HCT116 (cell line): ENCODE measurements around the gene TTC27. TPM values are rescaled to one million over a fixed set of nuclear protein-coding genes. Genes with fewer than 3 reads are reported as not detected.

Experiments
- ATAC-seq: fragments of 200-7000 bp; cut with Tn5 transposase; 2 replicates; pipeline ENCODE4 v1.9.1; 2020; ENCODE audit warnings: mild to moderate bottlenecking, moderate library complexity
- BruUV-seq: library from RNA; stranded (reverse); fragments of 400-500 nt; replicated peaks from 2 replicates; lab custom pipeline; 2021; lab: Mats Ljungman, UMichigan
- CTCF ChIA-PET: fragments of 300-600 bp; sonication (Branson Sonifier 250); formaldehyde crosslinking; loops from one replicate; lab custom pipeline; 2021; ENCODE audit warnings: antibody characterized with exemption; lab: Charles Lee
- POLR2A ChIA-PET: fragments of 300-600, 350-600 bp; sonication (Branson Sonifier 250); formaldehyde crosslinking; loops from one replicate; lab custom pipeline; 2021; ENCODE audit warnings: antibody characterized with exemption; lab: Charles Lee
- RAD21 ChIA-PET, 2 experiments: fragments of 300-600 bp; sonication (Branson Sonifier 250); formaldehyde crosslinking; loops; one replicate each; lab custom pipeline; 2023; ENCODE audit warnings: low total read pairs in 2 of 2; ENCODE audit not compliant: uncharacterized antibody in 2 of 2, unreplicated experiment in 2 of 2, low non-redundant PET in 1 of 2; lab: Charles Lee
- DNase-seq: peaks from one replicate; pipeline ENCODE4 v3.0.0-alpha.2; 2010; ENCODE audit warnings: low read depth, low spot score
- H2AFZ ChIP-seq: fragments of 200-600 bp; shearing (Covaris generic), sonication (generic); 2 replicates; pipeline ENCODE4 v1.6.1; 2017; ENCODE audit warnings: low read depth, mixed run types, mixed read lengths, antibody characterized with exemption, low read length; ENCODE audit not compliant: poor library complexity, severe bottlenecking
- H3K27ac ChIP-seq: 2 replicates; pipeline ENCODE4 v1.5.1; 2012; ENCODE audit warnings: low read depth, low read length
- H3K27me3 ChIP-seq: fragments of 200-600 bp; sonication (generic); 2 replicates; pipeline ENCODE4 v1.6.1; 2016; ENCODE audit warnings: mixed run types, low read length, mixed read lengths; ENCODE audit not compliant: insufficient read depth
- H3K36me3 ChIP-seq, 2 experiments: fragments of 200-500 bp in 1 of 2; fragments of 200-600 bp in 1 of 2; sonication (Bioruptor generic) in 1 of 2; sonication (generic) in 1 of 2; 2 replicates each; pipeline versions ENCODE4 v1.5.1 to v1.6.1; 2014 to 2016; ENCODE audit warnings: low read length in 2 of 2, inconsistent platforms in 1 of 2, mixed read lengths in 1 of 2, mixed run types in 1 of 2; ENCODE audit not compliant: insufficient read depth in 2 of 2, control insufficient read depth in 1 of 2
- H3K4me1 ChIP-seq, 2 experiments: fragments of 200-600 bp in 1 of 2; sonication (generic) in 1 of 2; 2 replicates each; pipeline versions ENCODE4 v1.5.1 to v1.6.1; 2012 to 2017; ENCODE audit warnings: low read length in 2 of 2, inconsistent platforms in 1 of 2, mild to moderate bottlenecking in 1 of 2, mixed read lengths in 1 of 2, mixed run types in 1 of 2, moderate library complexity in 1 of 2; ENCODE audit not compliant: insufficient read depth in 2 of 2, control insufficient read depth in 1 of 2
- H3K4me2 ChIP-seq: fragments of 200-600 bp; sonication (generic); 2 replicates; pipeline ENCODE4 v1.6.1; 2017; ENCODE audit warnings: mixed run types, low read length, mixed read lengths
- H3K4me3 ChIP-seq, 2 experiments: fragments of 200-600 bp in 1 of 2; sonication (generic) in 1 of 2; replicated peaks in 1 of 2; 2 replicates each; pipeline ENCODE4 v1.5.1; 2011 to 2016; ENCODE audit warnings: low read length in 2 of 2, control low read depth in 1 of 2, low read depth in 1 of 2, mild to moderate bottlenecking in 1 of 2, mixed read lengths in 1 of 2, mixed run types in 1 of 2
- H3K79me2 ChIP-seq: fragments of 200-600 bp; sonication (generic); 2 replicates; pipeline ENCODE4 v1.6.1; 2017; ENCODE audit warnings: mild to moderate bottlenecking, mixed run types, low read length, moderate library complexity, mixed read lengths; ENCODE audit not compliant: insufficient read depth
- H3K9ac ChIP-seq: fragments of 200-600 bp; sonication (generic); 2 replicates; pipeline ENCODE4 v1.6.1; 2016; ENCODE audit warnings: low read length, mixed read lengths
- H3K9me2 ChIP-seq: fragments of 200-600 bp; sonication (generic), shearing (Covaris generic); 2 replicates; pipeline ENCODE4 v1.6.1; 2017; ENCODE audit warnings: mixed run types, mild to moderate bottlenecking, moderate library complexity; ENCODE audit not compliant: insufficient read depth
- H3K9me3 ChIP-seq, 2 experiments: fragments of 200-500 bp in 1 of 2; fragments of 200-600 bp in 1 of 2; sonication (Bioruptor generic) in 1 of 2; sonication (generic) in 1 of 2; 2 replicates each; pipeline ENCODE4 v1.6.1; 2014 to 2017; ENCODE audit warnings: low read length in 2 of 2, mixed read lengths in 2 of 2, inconsistent platforms in 1 of 2, low read depth in 1 of 2, mild to moderate bottlenecking in 1 of 2, mixed run types in 1 of 2, moderate library complexity in 1 of 2; ENCODE audit not compliant: control insufficient read depth in 1 of 2, insufficient read depth in 1 of 2
- H4K20me1 ChIP-seq: fragments of 200-600 bp; sonication (generic), shearing (Covaris generic); 2 replicates; pipeline ENCODE4 v1.6.1; 2017; ENCODE audit warnings: mixed run types, mild to moderate bottlenecking, moderate library complexity; ENCODE audit not compliant: insufficient read depth
- ATF3 ChIP-seq: IDR thresholded peaks from 2 replicates; pipeline ENCODE4 v1.6.1; 2012
- CBX3 ChIP-seq: IDR thresholded peaks from 2 replicates; pipeline ENCODE4 v1.6.1; 2012; ENCODE audit warnings: low read depth
- CEBPB ChIP-seq: IDR thresholded peaks from 2 replicates; pipeline ENCODE4 v1.6.1; 2012; ENCODE audit warnings: low read depth
- CTCF ChIP-seq, 3 experiments: fragments of 200-600 bp in 1 of 3; sonication (generic) in 1 of 3; IDR thresholded peaks in 2 of 3; conservative IDR thresholded peaks in 1 of 3; 2 replicates each; pipeline ENCODE4 v1.5.1; 2012 to 2017; ENCODE audit warnings: low read depth in 2 of 3, low read length in 2 of 3, antibody characterized with exemption in 1 of 3, borderline replicate concordance in 1 of 3, control low read depth in 1 of 3, mild to moderate bottlenecking in 1 of 3, mixed read lengths in 1 of 3, mixed run types in 1 of 3, moderate library complexity in 1 of 3; ENCODE audit not compliant: insufficient read depth in 1 of 3
- EGR1 ChIP-seq: IDR thresholded peaks from 2 replicates; pipeline ENCODE4 v1.6.1; 2012; ENCODE audit warnings: low read depth
- ELF1 ChIP-seq: IDR thresholded peaks from 2 replicates; pipeline ENCODE4 v1.6.1; 2012; ENCODE audit warnings: low read depth, borderline replicate concordance
- EZH2 ChIP-seq: fragments of 200-600 bp; sonication (generic); IDR thresholded peaks from 2 replicates; pipeline ENCODE4 v1.6.1; 2017; ENCODE audit warnings: antibody characterized with exemption, mixed run types
- EZH2phosphoT487 ChIP-seq: fragments of 200-600 bp; IDR thresholded peaks from 2 replicates; pipeline ENCODE4 v1.6.1; 2018; ENCODE audit warnings: antibody characterized with exemption, borderline replicate concordance
- FOSL1 ChIP-seq: IDR thresholded peaks from 2 replicates; pipeline ENCODE4 v1.6.1; 2012; ENCODE audit warnings: low read depth
- JUND ChIP-seq: IDR thresholded peaks from 2 replicates; pipeline ENCODE4 v1.6.1; 2012
- MAX ChIP-seq: IDR thresholded peaks from 2 replicates; pipeline ENCODE4 v1.6.1; 2012
- RAD21 ChIP-seq: IDR thresholded peaks from 2 replicates; pipeline ENCODE4 v1.6.1; 2012; ENCODE audit warnings: low read depth, mild to moderate bottlenecking
- REST ChIP-seq: IDR thresholded peaks from 2 replicates; pipeline ENCODE4 v1.6.1; 2012; ENCODE audit warnings: low read depth
- SIN3A ChIP-seq: IDR thresholded peaks from 2 replicates; pipeline ENCODE4 v1.6.1; 2012; ENCODE audit warnings: low read depth
- SP1 ChIP-seq: IDR thresholded peaks from 2 replicates; pipeline ENCODE4 v1.6.1; 2012; ENCODE audit warnings: low read depth
- SRF ChIP-seq: IDR thresholded peaks from 2 replicates; pipeline ENCODE4 v1.6.1; 2012; ENCODE audit warnings: low read depth
- TCF7L2 ChIP-seq: IDR thresholded peaks from 2 replicates; pipeline ENCODE4 v1.7.0; 2011; ENCODE audit warnings: borderline replicate concordance, inconsistent platforms; ENCODE audit not compliant: insufficient read depth, insufficient read length; ENCODE audit errors: extremely low read depth
- ZBTB33 ChIP-seq: IDR thresholded peaks from 2 replicates; pipeline ENCODE4 v1.6.1; 2011; ENCODE audit warnings: mild to moderate bottlenecking, low read length, moderate library complexity; ENCODE audit not compliant: insufficient replicate concordance; ENCODE audit errors: extremely low read depth
- ZFX ChIP-seq: fragments of 450-650 bp; IDR thresholded peaks from 2 replicates; pipeline ENCODE4 v1.6.1; 2017
- ZNF274 ChIP-seq: fragments of 200-500 bp; sonication (Bioruptor generic); IDR thresholded peaks from 2 replicates; pipeline ENCODE4 v1.6.1; 2014; ENCODE audit warnings: mild to moderate bottlenecking, low read depth, low read length, inconsistent platforms
- intact Hi-C: fragments of 100-400 bp; cut with micrococcal nuclease; formaldehyde crosslinking; loops from 2 replicates; pipeline ENCODE4 v1.10.0; 2022
- total RNA-seq: library from RNA; stranded (reverse); gene quantifications from one replicate; pipeline ENCODE4 v1.2.1, GENCODE V29; 2021; ENCODE audit not compliant: unreplicated experiment

TTC27 gene
- total RNA-seq, 1 experiment from 2014 or later = 24.4 TPM

- H3K9ac ChIP-seq = no peak overlapping the region
- H3K36me3 ChIP-seq = no peaks in the 10 kb centered on the region
- H2AFZ ChIP-seq = no peak overlapping the region
- DNase-seq = no peak
- H3K9me3 ChIP-seq = no peaks in the 10 kb centered on the region
- ATAC-seq = no peak
- H3K4me3 ChIP-seq = no peak overlapping the region
- intact Hi-C loops = no loop called here
- no peaks in the 10 kb centered on the region for H4K20me1 ChIP-seq
- BruUV-seq = no TSS peak
- H3K4me1 ChIP-seq = no peaks in the 10 kb centered on the region; a peak in 1 of 4 replicates
- no peaks in the 10 kb centered on the region for H3K79me2 ChIP-seq
- no peak overlapping the region for H3K27ac ChIP-seq
- no peak overlapping the region for H3K4me2 ChIP-seq
- no peaks in the 10 kb centered on the region for H3K9me2 ChIP-seq
- ChIA-PET CTCF (no interaction called here), RAD21 (no interaction called here), POLR2A (no interaction called here)
- TF ChIP-seq ATF3 (no peak), MAX (no peak), EZH2phosphoT487 (no peak), ZBTB33 (no peak), JUND (no peak), FOSL1 (no peak), ELF1 (no peak), REST (no peak), EZH2 (no peak), CTCF (IDR thresholded peaks at IDR 0.05 in 2 of 3, conservative IDR thresholded peaks at IDR 0.05 in 1 of 3; ENCODE audit: borderline replicate concordance in 1 of 3, insufficient read depth in 1 of 3, low read depth in 2 of 3, low read length in 2 of 3) (no peak), RAD21 (no peak), CBX3 (no peak), TCF7L2 (no peak), SRF (no peak), EGR1 (no peak), CEBPB (no peak), SP1 (no peak), ZFX (no peak), SIN3A (no peak), ZNF274 (no peak)
- no peaks in the 10 kb centered on the region for H3K27me3 ChIP-seq
Observed at GRCh38 chr2:32714521-32714920, 86.7 kb downstream of the TTC27 start.
